Prostate gland (tissue), 2 donors: Measurements from ENCODE around the gene EPHA7. TPM values are rescaled to one million over a fixed set of nuclear protein-coding genes. Genes with fewer than 3 reads are reported as not detected.

Experiments used
- DNase-seq: peaks from one replicate; pipeline ENCODE4 v3.0.0-alpha.2; 2019; ENCODE audit warnings: low spot score
- H3K27ac ChIP-seq, 2 donors: fragments of 200-600 bp; sonication (generic); 2 replicates each; pipeline ENCODE4 v1.5.1; 2017 to 2019
- H3K27me3 ChIP-seq: fragments of 200-600 bp; sonication (generic); replicated peaks from 2 replicates; pipeline ENCODE4 v1.5.1; 2019; ENCODE audit not compliant: insufficient read depth
- H3K36me3 ChIP-seq, 2 donors: fragments of 200-600 bp; sonication (generic); 1 replicate in 1 of 2; 2 replicates in 1 of 2; pipeline versions ENCODE4 v1.5.1 to v1.8.1; 2017 to 2019
- H3K4me1 ChIP-seq: fragments of 200-600 bp; sonication (generic); replicated peaks from 2 replicates; pipeline ENCODE4 v1.5.1; 2019
- H3K4me3 ChIP-seq, 2 donors: fragments of 200-600 bp; sonication (generic); 2 replicates each; pipeline ENCODE4 v1.5.1; 2017 to 2019
- H3K9me3 ChIP-seq: fragments of 200-600 bp; sonication (generic); 2 replicates; pipeline ENCODE4 v1.5.1; 2017
- CTCF ChIP-seq, 4 experiments: fragments of 200-600 bp in 2 of 4; fragments of 450-650 bp in 2 of 4; sonication (generic) in 2 of 4; IDR thresholded peaks; 1 replicate in 3 of 4; 2 replicates in 1 of 4; pipeline ENCODE4 v1.5.1; 2016 to 2019; ENCODE audit warnings: antibody characterized with exemption in 4 of 4, mild to moderate bottlenecking in 2 of 4, moderate library complexity in 2 of 4
- POLR2A ChIP-seq: fragments of 450-650 bp; IDR thresholded peaks from one replicate; pipeline ENCODE4 v1.6.1; 2016; ENCODE audit warnings: antibody characterized with exemption, mild to moderate bottlenecking
- POLR2AphosphoS5 ChIP-seq: sonication (generic); formaldehyde crosslinking; IDR thresholded peaks from one replicate; pipeline ENCODE4 v1.6.1; 2017; ENCODE audit warnings: antibody characterized with exemption
- WGBS: methylation state at CpG from one replicate; pipeline ENCODE4 v1.1.5; 2018; 5-methylcytosine and 5-hydroxymethylcytosine counted together
- intact Hi-C: fragments of 100-400 bp; cut with DNase I; formaldehyde crosslinking; loops from one replicate; pipeline ENCODE4 v1.14.2; 2022
- total RNA-seq, 2 donors: library from RNA; depleted of rRNA; stranded (reverse); fragments of >200 nt; gene quantifications; one replicate each; pipeline ENCODE4 v1.1.0, GENCODE V29; 2016

Gene EPHA7
- total RNA-seq, 2 donors from 2014 or later: 5.9 to 8.7 TPM

DNA sequence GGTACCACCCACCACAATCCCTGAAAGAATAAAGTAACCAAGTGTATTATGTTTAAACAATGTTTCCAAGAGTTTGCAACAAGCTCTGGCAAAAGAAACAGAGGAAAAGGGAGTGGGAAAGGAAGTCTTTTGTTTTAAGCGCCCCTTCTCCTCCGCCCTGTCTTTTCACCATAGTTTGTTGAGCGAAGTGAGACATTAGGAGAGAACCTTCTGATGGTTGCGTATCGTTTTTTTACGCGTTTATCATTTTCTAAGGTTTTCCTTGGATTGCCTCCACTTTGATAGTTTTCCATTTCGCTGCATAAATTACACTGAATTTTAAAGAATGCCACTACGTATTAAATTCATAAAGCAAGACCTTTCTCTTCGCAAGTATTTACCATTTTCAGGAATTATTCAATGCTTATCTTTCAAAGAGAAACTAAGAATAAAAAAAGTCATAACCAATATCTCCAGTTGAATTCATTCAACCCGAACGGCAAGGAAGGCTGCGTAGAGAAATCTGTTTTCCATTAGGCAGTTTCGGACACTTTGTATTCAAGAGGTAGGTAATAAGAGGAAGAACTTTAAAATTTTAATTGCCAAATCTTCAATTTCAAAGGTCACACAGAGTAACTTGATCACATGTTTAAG is 920 bp upstream of the EPHA7 start:
- no peaks in the 10 kb centered on the region for H3K4me1 ChIP-seq
- peak overlapping the region; percentile 63 to 70 for H3K27ac ChIP-seq
- TF ChIP-seq POLR2A (no peak), CTCF (IDR thresholded peaks at IDR 0.05) (no peak), POLR2AphosphoS5 (no peak)
- DNase-seq: no peak
- 2% methylated on average over 14 of the region's 14 CpGs for WGBS
- no peaks in the 10 kb centered on the region for H3K9me3 ChIP-seq
- H3K4me3 ChIP-seq: peak overlapping the region; percentile 50 to 52
- intact Hi-C loops: loop anchor here (10.0 kb wide), 2 partner anchors 625 to 655 kb away; no protein-coding TSS in a partner anchor
- H3K36me3 ChIP-seq: no peaks in the 10 kb centered on the region
- H3K27me3 ChIP-seq: no peaks in the 10 kb centered on the region

DNA sequence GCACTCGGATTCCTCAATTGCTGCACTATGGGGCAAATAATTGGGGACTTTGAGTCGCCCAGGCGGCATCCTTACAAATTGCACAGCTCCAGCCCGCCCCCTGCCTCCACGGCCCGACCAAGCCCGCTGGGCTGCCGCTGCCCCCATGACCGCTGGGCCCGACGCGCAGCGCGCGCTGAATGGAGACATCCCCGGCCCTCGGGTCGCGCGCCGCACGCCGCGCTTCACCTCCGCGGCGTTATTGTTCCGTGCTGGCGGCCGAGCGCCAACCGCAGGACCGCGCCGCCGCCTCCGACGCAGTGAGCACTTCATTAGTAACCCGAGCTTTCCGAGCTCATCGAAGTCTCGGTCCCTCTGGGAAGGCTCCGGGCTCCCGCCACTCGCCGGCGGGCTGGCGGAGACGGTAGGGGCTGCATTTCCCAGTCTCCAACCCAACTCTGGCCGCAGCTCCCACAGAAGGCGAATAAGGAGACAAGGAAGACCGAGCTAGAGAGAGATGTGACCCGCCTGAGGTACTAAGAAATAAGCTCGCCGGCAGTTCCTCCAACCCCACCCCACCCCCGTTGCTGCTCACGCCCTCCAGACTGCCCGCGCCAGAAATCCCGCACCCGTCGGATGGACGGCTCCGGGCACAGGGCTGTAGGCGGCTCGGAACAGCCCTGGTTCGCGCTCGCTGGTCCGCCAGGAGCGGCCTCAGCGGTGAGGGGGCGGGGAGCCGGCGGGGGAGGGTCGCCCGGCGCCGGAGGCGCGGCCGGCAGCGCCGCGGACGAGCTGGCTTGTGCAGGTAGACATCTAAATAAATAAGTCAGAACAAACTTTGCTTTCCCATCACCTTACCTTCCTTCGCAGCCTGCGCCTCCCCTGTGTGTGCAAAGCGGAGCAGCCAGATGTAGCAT is 703 bp downstream of the EPHA7 start:
- 1% methylated on average over 89 of the region's 89 CpGs for WGBS
- Histone ChIP-seq H3K36me3 (no peaks in the 10 kb centered on the region), H3K9me3 (no peaks in the 10 kb centered on the region), H3K27ac (peak overlapping the region; percentile 56 to 72), H3K4me1 (no peaks in the 10 kb centered on the region), H3K27me3 (no peaks in the 10 kb centered on the region), H3K4me3 (peak overlapping the region; percentile 50 to 52)
- DNase-seq: peak; percentile 40
- TF ChIP-seq CTCF (IDR thresholded peaks at IDR 0.05): peak in 1 of 4 experiments; percentile 4
- TF ChIP-seq POLR2AphosphoS5: no peak
- TF ChIP-seq POLR2A: no peak
- intact Hi-C loops: loop anchor here (5.0 to 10.0 kb wide), 2 partner anchors 224 to 1296 kb away; no protein-coding TSS in a partner anchor

DNA sequence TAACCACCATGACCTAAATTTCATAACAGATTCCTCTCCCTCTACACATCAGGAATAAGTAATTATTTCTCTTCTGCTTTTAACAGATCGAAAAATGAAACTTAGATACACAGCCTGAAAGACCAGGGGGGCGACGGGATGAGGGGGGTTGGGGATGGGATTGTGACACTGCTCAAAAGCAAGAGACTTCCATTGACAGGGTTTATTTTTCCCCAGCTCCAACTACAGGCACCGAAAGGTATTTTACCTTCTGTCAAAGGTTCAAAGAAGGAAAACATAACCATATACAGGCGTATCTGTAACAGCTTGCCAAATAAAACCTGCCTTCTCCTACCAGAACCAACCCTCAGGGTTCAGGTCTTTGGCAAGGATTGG is 1.3 kb downstream of the EPHA7 start:
- Histone ChIP-seq H3K9me3 (no peaks in the 10 kb centered on the region), H3K27ac (peak overlapping the region; percentile 56 to 72), H3K4me1 (no peaks in the 10 kb centered on the region), H3K36me3 (no peaks in the 10 kb centered on the region), H3K27me3 (no peaks in the 10 kb centered on the region), H3K4me3 (peak overlapping the region; percentile 50 to 52)
- TF ChIP-seq POLR2A (no peak), POLR2AphosphoS5 (no peak)
- DNase-seq: no peak
- intact Hi-C loops: loop anchor here (5.0 to 10.0 kb wide), 2 partner anchors 223 to 1296 kb away; no protein-coding TSS in a partner anchor
- WGBS: under 1% methylated on average over 5 of the region's 5 CpGs

GRCh38 chr6:93417421-93418013 is 1.8 kb downstream of the EPHA7 start:
- peak overlapping the region; percentile 45 to 72 for H3K27ac ChIP-seq

More at GRCh38 chr6:93417421-93418013, 1.8 kb downstream of the EPHA7 start:
- Histone ChIP-seq H3K27me3 (no peaks in the 10 kb centered on the region), H3K4me3 (peak overlapping the region; percentile 50 to 52), H3K9me3 (no peaks in the 10 kb centered on the region), H3K4me1 (no peaks in the 10 kb centered on the region), H3K36me3 (no peaks in the 10 kb centered on the region)
- TF ChIP-seq POLR2AphosphoS5: no peak
- TF ChIP-seq CTCF (IDR thresholded peaks at IDR 0.05): no peak
- no peak for TF ChIP-seq POLR2A
- no peak for DNase-seq
- intact Hi-C loops: loop anchor here (2.0 to 10.0 kb wide), 3 partner anchors 223 to 1295 kb away; no protein-coding TSS in a partner anchor
- WGBS: 2% methylated on average over 27 of the region's 27 CpGs
